ENCODE data around the gene PGAP6.

The PGAP6 gene

GRCh38 chr16:401468-402348 is 19.9 kb upstream of the PGAP6 start, which contains the start of gene DECR2:
DECR2 (plus strand) TSS chr16:401885; CDS start chr16:401964, 79 bp downstream.
- H3K27ac ChIP-seq (ENCODE audit: poor library complexity, severe bottlenecking), result peak within 1 kb of the TSS; percentile 66
- H3K36me3 ChIP-seq (ENCODE audit: low read depth), result peaks cover 6% of the 10 kb centered on the region; the same call in 1 of the 2 replicates
- H3K4me3 ChIP-seq (ENCODE audit: severe bottlenecking), result peak within 1 kb of the TSS; percentile 90
- H3K4me1 ChIP-seq (ENCODE audit: insufficient read depth, poor library complexity, severe bottlenecking), result peaks cover 3% of the 10 kb centered on the region
- H3K27me3 ChIP-seq (ENCODE audit: insufficient read depth, poor library complexity, severe bottlenecking), result no peaks in the 10 kb centered on the region
- ATAC-seq (ENCODE audit: low read depth) (peak; percentile 70), DNase-seq (ENCODE audit: low spot score) (peak; percentile 92)
- no peaks in the 10 kb centered on the region for H3K9me3 ChIP-seq (ENCODE audit: severe bottlenecking)
- TF ChIP-seq CTCF (IDR thresholded peaks at IDR 0.05; ENCODE audit: poor library complexity, severe bottlenecking), result peak; percentile 74

- Histone ChIP-seq H3K27ac (ENCODE audit: poor library complexity, severe bottlenecking) (peak overlapping the region; percentile 66), H3K36me3 (ENCODE audit: low read depth) (peaks cover 6% of the 10 kb centered on the region; the same call in 1 of the 2 replicates), H3K9me3 (ENCODE audit: severe bottlenecking) (no peaks in the 10 kb centered on the region), H3K27me3 (ENCODE audit: insufficient read depth, poor library complexity, severe bottlenecking) (no peaks in the 10 kb centered on the region), H3K4me3 (ENCODE audit: severe bottlenecking) (peak overlapping the region; percentile 90), H3K4me1 (ENCODE audit: insufficient read depth, poor library complexity, severe bottlenecking) (peaks cover 3% of the 10 kb centered on the region)
- TF ChIP-seq CTCF (IDR thresholded peaks at IDR 0.05; ENCODE audit: poor library complexity, severe bottlenecking), result no peak
- ATAC-seq (ENCODE audit: low read depth), result no peak
- no peak for DNase-seq (ENCODE audit: low spot score)
Observed at GRCh38 chr16:400061-400591, 18.3 kb upstream of the PGAP6 start.

GRCh38 chr16:399340-400019 is 17.7 kb upstream of the PGAP6 start:
- Histone ChIP-seq H3K4me3 (ENCODE audit: severe bottlenecking) (no peak overlapping the region), H3K4me1 (ENCODE audit: insufficient read depth, poor library complexity, severe bottlenecking) (peaks cover 3% of the 10 kb centered on the region), H3K27me3 (ENCODE audit: insufficient read depth, poor library complexity, severe bottlenecking) (no peaks in the 10 kb centered on the region), H3K36me3 (ENCODE audit: low read depth) (peaks cover 6% of the 10 kb centered on the region; the same call in 1 of the 2 replicates), H3K9me3 (ENCODE audit: severe bottlenecking) (no peaks in the 10 kb centered on the region), H3K27ac (ENCODE audit: poor library complexity, severe bottlenecking) (peak overlapping the region; percentile 66)
- no peak for DNase-seq (ENCODE audit: low spot score)
- ATAC-seq (ENCODE audit: low read depth), result no peak
- no peak for TF ChIP-seq CTCF (IDR thresholded peaks at IDR 0.05; ENCODE audit: poor library complexity, severe bottlenecking)

GRCh38 chr16:398561-399339 is 17.0 kb upstream of the PGAP6 start:
- Histone ChIP-seq H3K27me3 (ENCODE audit: insufficient read depth, poor library complexity, severe bottlenecking) (no peaks in the 10 kb centered on the region), H3K9me3 (ENCODE audit: severe bottlenecking) (no peaks in the 10 kb centered on the region), H3K4me1 (ENCODE audit: insufficient read depth, poor library complexity, severe bottlenecking) (peaks cover 3% of the 10 kb centered on the region), H3K36me3 (ENCODE audit: low read depth) (peaks cover 6% of the 10 kb centered on the region; the same call in 1 of the 2 replicates), H3K27ac (ENCODE audit: poor library complexity, severe bottlenecking) (peak overlapping the region; percentile 56), H3K4me3 (ENCODE audit: severe bottlenecking) (no peak overlapping the region)
- no peak for TF ChIP-seq CTCF (IDR thresholded peaks at IDR 0.05; ENCODE audit: poor library complexity, severe bottlenecking)
- DNase-seq (ENCODE audit: low spot score) (no peak), ATAC-seq (ENCODE audit: low read depth) (no peak)

Data from RWPE2 (cell line).